Activated CD8-positive, alpha-beta memory T cell treated with anti-CD3 and anti-CD28 coated beads for 4 hours (primary cell): ENCODE results near the gene OR4K17.
"Not testable (repeated sequence)": the region's sequence is repeated elsewhere in the genome, so short reads cannot be mapped to it uniquely, and the experiment has no call there.

Experiments used
- DNase-seq, 2 donors: peaks; one replicate each; pipeline ENCODE4 v3.0.0-alpha.2; 2020; ENCODE audit warnings: low read depth in 2 of 2

OR4K17 gene, protein sequence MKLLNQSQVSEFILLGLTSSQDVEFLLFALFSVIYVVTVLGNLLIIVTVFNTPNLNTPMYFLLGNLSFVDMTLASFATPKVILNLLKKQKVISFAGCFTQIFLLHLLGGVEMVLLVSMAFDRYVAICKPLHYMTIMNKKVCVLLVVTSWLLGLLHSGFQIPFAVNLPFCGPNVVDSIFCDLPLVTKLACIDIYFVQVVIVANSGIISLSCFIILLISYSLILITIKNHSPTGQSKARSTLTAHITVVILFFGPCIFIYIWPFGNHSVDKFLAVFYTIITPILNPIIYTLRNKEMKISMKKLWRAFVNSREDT

DNA sequence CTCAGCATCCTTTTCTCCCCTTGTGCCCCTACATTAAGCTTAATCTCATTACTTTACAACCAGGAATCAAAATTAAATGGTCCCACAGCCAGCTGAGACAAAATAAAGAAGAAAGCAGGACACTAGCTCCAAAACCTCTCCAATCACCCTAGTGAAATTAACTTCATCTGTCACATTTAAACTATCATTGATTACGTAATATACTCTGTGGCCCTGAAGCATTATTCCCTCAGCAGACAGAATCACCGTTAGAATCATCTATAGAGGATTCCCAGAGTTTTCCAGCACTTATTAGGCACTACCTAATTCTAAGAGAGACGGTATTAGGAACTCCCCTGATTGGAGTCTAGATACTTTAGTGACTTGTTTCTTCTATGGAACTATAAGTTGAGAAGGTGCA, at the start of gene OR4K17:
Gene OR4K17, plus strand, starts transcription at position 302 of the 400 bp plus-strand sequence. CDS start 6,761 bp downstream, outside the sequence.
- DNase-seq: no peak

DNA sequence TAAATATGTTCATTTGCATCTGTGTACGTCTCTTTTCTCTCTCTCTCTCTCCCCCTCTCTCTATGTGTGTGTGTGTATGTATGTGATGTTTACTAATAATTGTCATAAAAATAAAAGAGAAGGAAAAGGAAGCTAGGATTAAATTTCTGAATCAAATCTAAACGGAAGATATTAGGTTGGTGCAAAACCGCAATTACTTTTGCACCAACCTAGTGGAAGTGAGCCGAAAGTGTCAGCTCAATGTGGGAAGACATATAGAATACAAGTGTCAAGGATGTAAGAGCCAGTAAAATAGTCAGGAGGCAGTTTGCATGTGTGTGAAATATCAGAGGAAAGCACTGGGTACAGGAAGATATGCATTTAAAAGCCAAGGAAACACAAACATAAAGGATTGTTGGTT, 18.5 kb upstream of the OR4K17 start:
- DNase-seq: no peak

DNA sequence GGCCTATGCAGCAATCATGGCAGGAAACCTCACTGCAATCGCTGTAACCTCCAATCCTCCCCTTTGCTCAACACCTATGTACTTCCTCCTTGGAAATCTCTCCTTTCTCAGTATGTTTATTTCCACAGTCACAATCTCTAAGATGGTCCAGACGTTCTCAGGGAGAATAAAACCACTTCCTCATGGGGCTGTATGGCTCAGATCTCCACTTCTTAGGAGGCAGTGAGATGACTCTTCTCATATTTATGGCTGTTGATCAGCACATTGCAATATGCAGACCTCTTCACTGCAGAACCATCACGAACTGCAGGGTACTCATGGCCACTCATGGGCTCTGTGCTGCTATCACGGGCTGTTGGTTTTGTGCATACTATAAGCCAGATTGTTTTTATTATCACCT, 17.1 kb upstream of the OR4K17 start:
- DNase-seq: no peak

DNA sequence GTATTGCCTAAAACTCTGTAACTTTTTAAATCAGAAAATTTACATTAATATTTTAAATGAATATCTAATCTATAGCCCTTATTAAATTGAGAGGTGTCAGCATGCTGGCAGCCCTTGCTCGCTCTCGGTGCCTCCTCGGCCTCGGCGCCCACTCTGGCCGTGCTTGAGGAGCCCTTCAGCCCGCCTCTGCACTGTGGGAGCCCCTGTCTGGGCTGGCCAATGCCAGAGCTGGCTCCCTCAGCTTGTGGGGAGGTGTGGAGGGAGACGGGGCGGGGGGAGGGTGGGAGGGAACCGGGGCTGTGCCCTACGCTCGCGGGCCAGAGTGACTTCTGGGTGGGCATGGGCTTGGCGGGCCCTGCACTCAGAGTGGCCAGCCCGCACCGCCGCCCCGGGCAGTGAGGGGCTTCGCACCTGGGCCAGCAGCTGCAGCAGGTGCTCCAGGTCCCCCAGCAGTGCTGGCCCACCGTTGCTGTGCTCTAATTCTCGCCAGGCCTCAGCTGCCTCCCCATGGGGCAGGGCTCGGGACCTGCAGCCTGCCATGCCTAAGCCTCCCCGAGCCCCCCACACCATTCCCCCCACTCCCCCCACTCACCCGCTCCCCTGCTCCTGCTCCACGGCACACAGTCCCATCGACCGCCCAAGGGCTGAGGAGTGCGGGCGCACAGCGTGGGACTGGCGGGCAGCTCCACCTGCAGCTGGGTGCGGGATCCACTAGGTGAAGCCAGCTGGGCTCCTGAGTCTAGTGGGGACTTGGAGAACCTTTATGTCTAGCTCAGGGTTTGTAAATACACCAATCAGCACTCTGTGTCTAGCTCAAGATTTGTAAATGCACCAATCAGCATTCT, 11.4 kb upstream of the OR4K17 start:
- DNase-seq: not testable (repeated sequence)

DNA sequence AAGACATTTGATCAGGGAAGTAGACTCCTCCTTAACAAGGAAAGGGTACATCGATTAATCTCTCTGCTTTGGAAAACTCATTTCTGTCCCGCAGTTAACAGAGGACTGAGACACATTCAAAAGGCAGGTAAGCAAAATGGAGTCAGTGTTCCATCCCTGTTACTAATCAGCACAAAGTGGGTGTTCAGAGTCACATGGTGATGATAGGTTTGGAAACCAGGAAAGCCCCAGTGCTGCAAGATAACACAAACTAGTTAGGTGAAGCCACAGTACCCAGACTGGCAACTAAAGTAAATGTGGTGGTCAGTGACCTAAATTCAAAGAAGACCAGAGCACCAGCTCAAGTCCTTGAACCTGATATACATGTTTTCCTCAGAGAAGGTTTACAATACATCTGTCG, 1.8 kb downstream of the OR4K17 start:
- DNase-seq: no peak

DNA sequence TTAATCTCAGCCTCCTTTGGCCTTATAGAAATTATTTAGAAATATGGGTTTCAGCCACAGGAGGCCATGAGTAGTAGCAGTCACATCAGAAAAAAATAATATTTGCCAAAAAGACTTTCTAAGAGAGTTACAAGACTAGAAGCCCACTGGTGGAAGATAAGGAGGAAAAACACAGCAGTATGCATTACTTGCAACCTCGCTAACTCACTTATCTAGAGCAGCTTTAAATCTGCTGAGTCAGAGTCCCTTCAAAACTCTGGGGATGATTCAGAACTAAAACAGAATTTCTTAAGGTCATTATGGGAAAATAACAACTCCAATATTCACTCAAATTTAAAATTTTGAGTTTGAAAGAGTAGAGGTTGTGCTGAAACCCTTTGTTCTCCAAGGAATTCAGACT, 6.2 kb downstream of the OR4K17 start:
- no peak for DNase-seq

DNA sequence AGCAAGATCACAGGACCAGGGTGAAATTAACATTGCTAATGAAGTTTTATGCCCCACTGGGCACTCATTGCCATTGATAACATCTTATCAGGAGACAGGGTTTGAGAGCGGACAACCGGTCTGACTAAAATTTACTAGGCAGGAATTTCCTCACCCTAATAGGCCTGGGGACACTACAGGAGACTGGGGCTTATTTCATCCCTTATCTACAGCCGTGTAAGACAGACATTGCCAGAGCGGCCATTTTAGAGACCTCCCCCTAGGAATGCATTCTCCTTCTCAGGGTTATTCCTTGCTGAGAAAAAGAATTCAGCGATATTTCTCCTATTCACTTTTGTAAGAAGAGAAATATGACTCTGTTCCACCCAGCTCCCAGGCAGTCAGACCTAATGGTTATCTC, 8.3 kb downstream of the OR4K17 start:
- no peak for DNase-seq

DNA sequence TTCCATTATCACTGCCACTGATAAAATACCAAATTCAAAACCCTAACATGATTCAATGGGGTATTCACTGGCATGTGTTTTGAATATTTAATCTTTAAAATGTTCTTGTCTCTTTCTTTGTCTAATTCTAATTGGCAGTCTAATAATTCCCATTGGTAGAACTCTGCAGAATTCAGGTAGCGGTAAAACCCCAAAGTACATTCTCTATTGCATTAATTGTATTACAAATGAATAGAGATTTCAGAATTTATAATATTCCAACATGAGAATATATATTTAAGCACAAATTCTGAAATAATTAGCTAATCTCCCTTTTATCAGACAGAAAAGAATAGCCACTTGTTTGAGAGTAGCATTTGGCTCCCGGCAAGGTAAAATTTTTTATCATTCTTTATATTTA, 28.0 kb downstream of the OR4K17 start, which contains the start of gene OR4N5:
Gene OR4N5, plus strand, starts transcription at position 301 of the 400 bp plus-strand sequence. CDS start 4,916 bp downstream, outside the sequence.
- no peak for DNase-seq

DNA sequence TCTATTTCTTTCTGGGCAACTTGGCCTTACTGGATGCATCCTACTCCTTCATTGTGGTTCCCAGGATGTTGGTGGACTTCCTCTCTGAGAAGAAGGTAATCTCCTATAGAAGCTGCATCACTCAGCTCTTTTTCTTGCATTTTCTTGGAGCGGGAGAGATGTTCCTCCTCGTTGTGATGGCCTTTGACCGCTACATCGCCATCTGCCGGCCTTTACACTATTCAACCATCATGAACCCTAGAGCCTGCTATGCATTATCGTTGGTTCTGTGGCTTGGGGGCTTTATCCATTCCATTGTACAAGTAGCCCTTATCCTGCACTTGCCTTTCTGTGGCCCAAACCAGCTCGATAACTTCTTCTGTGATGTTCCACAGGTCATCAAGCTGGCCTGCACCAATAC, 33.4 kb downstream of the OR4K17 start:
- DNase-seq: no peak

DNA sequence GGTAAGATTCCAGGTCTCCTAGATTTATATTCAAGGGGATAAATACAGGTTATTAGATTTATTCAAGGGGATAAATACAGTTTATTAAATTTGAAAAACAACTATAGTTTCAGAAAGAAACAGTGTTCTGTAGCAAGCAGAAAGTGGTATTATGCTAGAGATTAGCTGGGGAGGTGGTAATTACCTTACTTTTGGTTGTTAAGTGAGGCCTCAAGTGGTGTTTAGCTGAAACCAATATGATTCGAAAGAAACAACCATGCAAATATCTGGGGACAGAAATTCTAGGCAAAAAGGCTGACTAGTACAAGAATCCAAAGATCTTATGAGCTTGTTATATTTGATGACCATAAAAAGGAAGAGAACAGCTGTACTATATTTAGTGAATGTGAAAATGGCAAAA, 34.3 kb downstream of the OR4K17 start:
- no peak for DNase-seq

DNA sequence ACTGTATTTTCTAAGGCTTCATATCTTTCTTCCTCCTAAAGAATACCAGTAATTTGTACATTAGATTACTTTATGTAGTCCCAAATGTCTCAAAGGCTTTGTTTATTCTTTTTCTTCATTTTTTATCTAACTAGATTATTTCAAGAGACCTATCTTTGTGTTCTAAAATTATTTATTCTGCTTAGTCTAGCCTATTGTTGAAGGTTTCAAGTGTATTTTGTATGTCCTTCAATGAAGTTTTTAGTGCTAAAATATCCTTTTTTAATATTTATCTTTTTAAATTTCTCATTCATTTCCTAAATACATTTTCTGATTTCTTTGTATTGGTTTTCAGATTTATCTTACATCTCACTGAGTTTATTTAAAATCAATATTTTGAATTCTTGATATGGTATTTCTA, 53.9 kb downstream of the OR4K17 start:
- no peak for DNase-seq

DNA sequence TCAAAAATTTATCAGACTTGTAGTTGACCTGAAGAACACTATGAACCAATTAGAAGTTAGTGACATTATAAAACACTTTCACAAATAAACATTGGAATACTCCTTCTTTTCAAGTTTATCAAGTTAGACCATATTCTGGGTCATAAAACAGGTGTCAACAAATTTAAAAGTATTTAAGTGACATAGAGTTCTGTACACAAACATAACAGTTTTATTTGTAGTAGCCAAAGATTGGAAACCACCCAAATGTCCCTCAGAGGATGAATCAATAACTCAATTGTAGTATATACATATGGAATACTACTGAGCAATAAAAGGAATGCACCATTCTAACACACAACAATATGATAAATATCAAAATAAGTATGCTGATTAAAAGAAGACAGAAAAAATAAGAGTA, 56.6 kb downstream of the OR4K17 start:
- DNase-seq: no peak

DNA sequence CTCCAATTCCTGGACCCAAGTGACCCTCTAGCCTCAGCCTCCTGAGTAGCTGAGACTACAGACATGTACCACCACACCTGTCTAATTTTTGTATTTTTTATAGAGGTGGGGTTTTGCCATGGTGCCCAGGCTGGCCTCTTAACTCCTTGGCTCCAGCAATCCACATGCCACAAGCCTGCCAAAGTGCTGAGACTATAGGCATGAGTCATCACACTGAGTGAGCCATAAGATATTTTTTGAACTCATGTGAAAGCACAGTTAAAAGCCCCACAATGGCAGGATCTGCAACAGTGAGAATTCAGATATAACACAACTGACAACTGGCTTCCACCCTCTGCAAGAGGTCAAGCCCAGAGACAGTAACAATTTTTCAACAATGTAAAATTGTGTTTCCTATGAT, 59.3 kb downstream of the OR4K17 start:
- not testable (repeated sequence) for DNase-seq
